Measurements from ENCODE around the gene PKP2. TPM values are rescaled to one million over a fixed set of nuclear protein-coding genes. Genes with fewer than 3 reads are reported as not detected.

Gene PKP2
- total and polyA plus RNA-seq, 9 of the 15 experiments (the other 6 are each of a cell fraction or from before 2014, with no cell fraction given), result 1.6 to 4.2 (median 2.8) TPM

- ATAC-seq (0 out of 3 replicates have a peak, but pooled peaks have one; percentile 38), DNase-seq (ENCODE audit: extremely low read depth in 1 of 4, low spot score in 3 of 4) (peak in 1 of 4 experiments; percentile 6), FAIRE-seq (no peak)
- CTCF ChIA-PET (ENCODE audit: low intra/inter-chr PET ratio), result no interaction called here
- no peaks in the 10 kb centered on the region for H3K79me2 ChIP-seq (ENCODE audit: control insufficient read depth, insufficient read depth, low read length)
- no peak overlapping the region for H3K4me3 ChIP-seq
- H3K27me3 ChIP-seq (ENCODE audit: control insufficient read depth in 2 of 2, insufficient read depth in 2 of 2, low read length in 2 of 2), result no peaks in the 10 kb centered on the region
- H3K9me1 ChIP-seq (ENCODE audit: control insufficient read depth, insufficient read depth, low read length), result no peaks in the 10 kb centered on the region
- H3K27ac ChIP-seq (ENCODE audit: extremely low read depth, low read depth, low read length), result no peak overlapping the region
- H3K4me1 ChIP-seq (replicated peaks in 1 of 2; ENCODE audit: control insufficient read depth in 2 of 2, insufficient read depth in 2 of 2, low read length in 2 of 2), result no peaks in the 10 kb centered on the region; a peak in 1 of 5 replicates
- POLR2A ChIA-PET, result no interaction called here
- intact Hi-C loops (cut with micrococcal nuclease), result no loop called here
- H3K36me3 ChIP-seq (ENCODE audit: control insufficient read depth, insufficient read depth, low read length), result no peaks in the 10 kb centered on the region
- WGBS (ENCODE audit: insufficient coverage, low coverage, missing lambda C conversion rate), result 4% methylated on average over 6 of the region's 6 CpGs
- H3K9me3 ChIP-seq (replicated peaks; ENCODE audit: control insufficient read depth, insufficient read depth, low read depth, low read length), result no peaks in the 10 kb centered on the region
- no TSS peak for BruUV-seq (replicated peaks)
- in situ Hi-C loops (cut with MboI), result loop anchor here (5.0 kb wide), 1 partner anchor 182 kb away; no protein-coding TSS in a partner anchor
- TF ChIP-seq ZNF324 (CRISPR knock-in tag; IDR thresholded peaks at IDR 0.05), result no peak
- TF ChIP-seq CEBPB (tag; IDR thresholded peaks at IDR 0.05), result 0 out of 2 replicates have a peak, but pooled peaks have one; percentile 18
- H3K4me2 ChIP-seq (ENCODE audit: insufficient read depth, low read length), result no peak overlapping the region
- 0 out of 2 replicates have a peak overlapping the region, but pooled peaks have one; percentile 6 for H2AFZ ChIP-seq (ENCODE audit: low read depth, low read length)
- no peak overlapping the region for H3K9ac ChIP-seq (ENCODE audit: insufficient read depth in 1 of 2, low read depth in 2 of 2, low read length in 2 of 2)
- H4K20me1 ChIP-seq (replicated peaks; ENCODE audit: control insufficient read depth, insufficient read depth, low read length), result no peaks in the 10 kb centered on the region
Observed at GRCh38 chr12:32944195-32944594, 47.6 kb upstream of the PKP2 start.

- Histone ChIP-seq H2AFZ (ENCODE audit: low read depth, low read length) (no peak overlapping the region), H3K9ac (ENCODE audit: insufficient read depth in 1 of 2, low read depth in 2 of 2, low read length in 2 of 2) (no peak overlapping the region), H3K9me3 (replicated peaks; ENCODE audit: control insufficient read depth, insufficient read depth, low read depth, low read length) (no peaks in the 10 kb centered on the region), H3K79me2 (ENCODE audit: control insufficient read depth, insufficient read depth, low read length) (no peaks in the 10 kb centered on the region), H3K9me1 (ENCODE audit: control insufficient read depth, insufficient read depth, low read length) (no peaks in the 10 kb centered on the region), H4K20me1 (replicated peaks; ENCODE audit: control insufficient read depth, insufficient read depth, low read length) (no peaks in the 10 kb centered on the region), H3K4me1 (replicated peaks in 1 of 2; ENCODE audit: control insufficient read depth in 2 of 2, insufficient read depth in 2 of 2, low read length in 2 of 2) (no peaks in the 10 kb centered on the region), H3K36me3 (ENCODE audit: control insufficient read depth, insufficient read depth, low read length) (no peaks in the 10 kb centered on the region), H3K27me3 (ENCODE audit: control insufficient read depth in 2 of 2, insufficient read depth in 2 of 2, low read length in 2 of 2) (no peaks in the 10 kb centered on the region), H3K4me2 (ENCODE audit: insufficient read depth, low read length) (no peak overlapping the region), H3K27ac (ENCODE audit: extremely low read depth, low read depth, low read length) (no peak overlapping the region), H3K4me3 (no peak overlapping the region)
- FAIRE-seq (no peak), DNase-seq (ENCODE audit: extremely low read depth in 1 of 4, low spot score in 3 of 4) (no peak), ATAC-seq (no peak)
- ChIA-PET POLR2A (no interaction called here), CTCF (ENCODE audit: low intra/inter-chr PET ratio) (no interaction called here)
- intact Hi-C loops (cut with micrococcal nuclease), result no loop called here
- in situ Hi-C loops (cut with MboI), result loop anchor here (5.0 kb wide), 1 partner anchor 178 kb away; no protein-coding TSS in a partner anchor
- 20% methylated on average over 3 of the region's 3 CpGs for WGBS (ENCODE audit: insufficient coverage, low coverage, missing lambda C conversion rate)
- no TSS peak for BruUV-seq (replicated peaks)
- TF ChIP-seq SMAD4 (CRISPR knock-in tag; conservative IDR thresholded peaks at IDR 0.05) (no peak), POU5F1 (IDR thresholded peaks at IDR 0.05; ENCODE audit: borderline replicate concordance, low read depth, low read length, partially characterized antibody) (no peak), ZNF561 (CRISPR knock-in tag; conservative IDR thresholded peaks at IDR 0.05) (no peak), EGR1 (conservative IDR thresholded peaks at IDR 0.05) (no peak), ZNF23 (CRISPR knock-in tag; IDR thresholded peaks at IDR 0.05) (no peak), SAP30 (IDR thresholded peaks at IDR 0.05; ENCODE audit: borderline replicate concordance, insufficient read depth, low read depth, low read length, poor library complexity, severe bottlenecking) (no peak), FOXJ2 (tag; IDR thresholded peaks at IDR 0.05) (no peak), SRF (CRISPR knock-in tag; IDR thresholded peaks at IDR 0.05) (no peak), THRB (CRISPR knock-in tag; conservative IDR thresholded peaks at IDR 0.05) (no peak), TCFL5 (CRISPR knock-in tag; conservative IDR thresholded peaks at IDR 0.05) (no peak), PCBP1 (IDR thresholded peaks at IDR 0.05; ENCODE audit: low read depth, low read length, poor library complexity, severe bottlenecking) (no peak), PTTG1 (tag; IDR thresholded peaks at IDR 0.05; ENCODE audit: low read depth) (no peak), KDM5B (IDR thresholded peaks at IDR 0.05; ENCODE audit: insufficient replicate concordance, low read depth, low read length) (no peak), SMARCA5 (IDR thresholded peaks at IDR 0.05) (no peak)
Observed at GRCh38 chr12:32939801-32940200, 43.2 kb upstream of the PKP2 start.
